Measurements from ENCODE around the gene RFX2.

Gene RFX2

DNA sequence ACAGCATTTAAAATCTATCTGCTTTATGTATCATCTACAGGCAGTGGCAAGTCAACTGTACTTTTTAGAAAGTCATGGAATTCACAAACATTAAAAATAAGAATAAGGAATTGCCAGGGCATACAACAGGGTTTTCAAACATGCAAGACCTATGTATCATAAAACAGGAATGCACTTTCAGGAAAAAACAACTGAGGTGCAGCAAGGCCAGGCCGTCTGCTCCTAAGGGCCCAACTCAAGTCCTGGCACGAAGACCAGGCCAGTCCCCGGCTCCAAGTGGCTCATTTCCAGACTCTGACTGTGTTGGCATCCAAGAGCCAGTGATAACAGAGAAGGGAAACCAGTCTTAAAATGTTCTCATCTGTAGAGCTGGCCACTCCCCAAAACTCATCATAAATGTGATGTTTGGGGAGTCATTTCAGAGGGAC, 7.1 kb downstream of the RFX2 start:
- no peak for DNase-seq

- DNase-seq = no peak
Measured at GRCh38 chr19:6101991-6102390, 8.3 kb downstream of the RFX2 start.

GRCh38 chr19:6101291-6101825, 8.9 kb downstream of the RFX2 start:
- no peak for DNase-seq

DNA sequence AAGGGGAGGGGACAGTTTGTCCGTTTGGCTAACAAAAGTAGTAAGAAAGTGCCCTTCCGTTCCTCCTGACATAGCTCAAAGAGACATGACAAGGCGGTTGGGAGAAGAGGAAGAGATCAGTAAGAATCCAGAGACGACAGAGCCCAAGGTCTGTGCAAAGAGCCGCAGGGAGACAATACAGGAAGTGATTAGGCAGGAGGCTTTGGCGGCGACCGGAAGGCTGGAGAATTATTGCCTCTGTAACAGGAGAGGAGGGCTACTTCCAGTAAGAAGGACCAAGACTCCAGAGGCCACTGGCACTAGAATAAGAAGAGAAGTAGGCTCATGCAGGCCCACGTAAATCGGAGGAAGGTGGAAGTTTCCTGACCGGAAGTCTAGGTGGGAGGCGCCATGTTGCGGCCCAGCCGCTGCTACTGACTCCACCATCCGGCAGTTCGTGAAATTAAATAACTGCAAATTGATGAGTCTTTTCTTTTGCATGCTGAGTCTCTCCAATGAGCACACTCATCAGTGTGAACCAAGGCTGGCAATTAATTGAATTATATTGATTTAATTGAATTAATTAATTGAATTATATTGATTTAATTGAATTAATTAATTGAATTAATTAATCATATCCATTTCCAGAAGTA, 9.9 kb downstream of the RFX2 start:
- no peak for DNase-seq

DNA sequence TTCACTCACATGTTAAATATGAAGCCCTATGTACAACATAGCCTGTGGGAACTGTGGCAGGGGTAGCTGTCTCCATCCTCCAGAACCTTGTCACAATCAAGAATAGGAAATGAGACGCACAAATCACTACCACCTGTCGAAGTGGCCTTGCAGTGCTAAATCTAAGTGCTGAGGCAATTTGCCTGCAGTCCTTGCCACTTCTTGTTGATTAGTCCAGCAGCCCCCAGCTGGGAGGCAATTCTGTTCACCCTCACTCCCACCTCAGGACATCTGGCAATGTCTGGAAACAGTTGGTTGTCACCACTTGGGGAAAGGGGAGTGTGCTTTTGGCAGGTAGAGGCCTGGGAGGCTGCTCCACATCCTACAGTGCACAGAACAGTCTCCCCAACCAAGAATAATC, 10.7 kb downstream of the RFX2 start:
- DNase-seq = no peak

DNA sequence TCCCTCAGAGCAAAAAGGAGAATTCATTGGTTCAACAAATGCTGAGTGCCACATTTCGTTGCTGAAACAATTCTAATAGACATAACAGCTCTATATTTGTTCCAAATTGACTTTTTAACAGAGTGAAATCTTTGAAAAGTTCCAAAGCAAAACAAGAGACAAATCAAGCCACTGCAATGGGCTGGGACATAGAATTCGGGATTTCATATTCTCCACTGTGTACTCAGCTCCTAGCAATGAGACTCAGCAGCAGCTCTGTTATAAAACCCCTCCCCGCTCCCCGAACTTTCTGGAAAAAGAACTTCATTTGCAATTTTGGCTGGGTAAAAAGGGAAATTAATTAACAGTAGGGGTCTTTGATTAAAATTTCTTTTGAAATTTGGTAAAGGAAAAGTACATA, 11.3 kb downstream of the RFX2 start:
- no peak for DNase-seq

DNA sequence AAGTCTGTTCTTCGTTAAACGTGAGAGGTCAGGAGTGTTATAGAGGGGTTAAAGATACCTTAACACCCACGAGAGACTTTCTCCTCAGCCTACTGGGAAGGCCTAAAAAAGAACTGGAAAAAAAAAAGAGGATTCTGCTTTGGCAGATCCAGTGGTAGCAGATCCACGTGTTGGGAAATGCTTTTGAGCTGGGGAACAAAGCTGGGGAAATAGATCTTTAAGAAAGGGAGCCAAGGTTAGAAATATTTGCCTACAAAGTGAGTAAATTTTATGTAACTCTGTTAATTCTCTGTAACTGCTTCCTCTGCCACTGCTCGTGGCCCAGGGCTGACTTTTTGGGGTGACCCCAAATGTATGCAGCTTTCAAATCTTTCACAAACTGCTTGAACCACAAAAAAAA, 11.7 kb downstream of the RFX2 start:
- no peak for DNase-seq

DNA sequence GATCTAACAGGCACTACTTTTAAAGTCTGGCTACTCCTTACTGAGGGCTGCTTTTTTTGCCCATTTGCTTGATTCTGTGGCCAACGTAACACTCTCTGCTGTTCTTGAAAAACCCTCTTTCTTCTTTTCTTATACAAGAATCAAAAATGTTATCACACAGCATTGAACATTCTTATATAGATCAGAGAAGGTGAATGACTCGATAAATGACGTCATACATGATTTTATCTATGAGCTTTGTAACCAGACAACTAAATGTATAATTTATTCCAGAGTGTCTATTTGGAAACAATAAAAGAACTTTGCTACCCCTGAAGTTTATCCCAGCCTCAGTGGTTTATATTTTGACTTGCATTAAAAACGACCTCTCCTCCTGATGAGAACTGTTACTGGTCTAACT, 12.4 kb downstream of the RFX2 start:
- no peak for DNase-seq

GRCh38 chr19:6095760-6096159, 14.5 kb downstream of the RFX2 start:
- DNase-seq = no peak

GRCh38 chr19:6092329-6093286, 17.7 kb downstream of the RFX2 start:
- no peak for DNase-seq

GRCh38 chr19:6091771-6092291, 18.5 kb downstream of the RFX2 start:
- DNase-seq = no peak

- no peak for DNase-seq
Measured at GRCh38 chr19:6090634-6091033, 19.7 kb downstream of the RFX2 start.

GRCh38 chr19:6088602-6089049, 21.7 kb downstream of the RFX2 start:
- DNase-seq = no peak

DNA sequence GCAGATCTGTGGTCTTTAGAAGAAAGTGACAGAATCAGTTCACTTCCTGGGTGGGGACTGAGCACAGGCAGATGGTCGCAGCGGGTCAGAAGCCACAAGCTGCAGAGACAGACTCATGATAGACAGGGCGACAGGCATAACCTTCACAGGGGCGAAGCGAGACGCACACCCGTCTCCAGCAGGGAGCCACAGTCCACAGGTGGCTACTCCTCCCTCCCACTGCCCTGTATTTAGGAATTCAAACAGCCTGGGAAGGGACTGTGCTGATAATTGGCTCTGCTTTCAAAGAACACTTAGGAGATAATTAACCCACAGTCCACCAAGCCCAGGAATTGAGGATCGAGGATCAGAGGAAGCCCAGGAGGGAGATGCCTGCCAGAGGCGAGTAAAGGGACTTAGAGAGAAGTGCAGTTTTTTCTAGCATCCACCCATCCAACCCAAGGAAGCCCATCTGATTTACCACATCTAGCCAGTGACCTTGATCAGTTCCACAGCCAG, 23.2 kb downstream of the RFX2 start:
- DNase-seq = no peak

GRCh38 chr19:6086068-6086788, 24.1 kb downstream of the RFX2 start:
- no peak for DNase-seq

DNA sequence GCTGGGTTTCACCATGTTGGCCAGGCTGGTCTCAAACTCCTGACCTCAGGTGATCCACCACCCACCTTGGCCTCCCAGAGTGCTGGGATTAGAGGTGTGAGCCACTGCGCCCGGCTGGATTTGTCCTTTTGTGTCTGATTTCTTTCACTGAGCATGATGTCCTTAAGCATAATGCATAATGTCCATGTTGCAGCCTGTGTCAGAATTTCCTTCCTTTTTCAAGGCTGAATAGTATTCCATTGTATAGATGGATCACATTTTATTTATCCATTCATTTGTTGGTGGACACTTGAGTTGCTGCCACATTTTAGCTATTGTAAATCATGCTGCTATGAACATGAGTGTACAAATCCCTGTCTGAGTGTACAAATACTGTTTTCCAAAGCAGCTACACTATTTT, 25.5 kb downstream of the RFX2 start:
- no peak for DNase-seq

GRCh38 chr19:6079107-6079506, 31.2 kb downstream of the RFX2 start:
- no peak for DNase-seq

DNA sequence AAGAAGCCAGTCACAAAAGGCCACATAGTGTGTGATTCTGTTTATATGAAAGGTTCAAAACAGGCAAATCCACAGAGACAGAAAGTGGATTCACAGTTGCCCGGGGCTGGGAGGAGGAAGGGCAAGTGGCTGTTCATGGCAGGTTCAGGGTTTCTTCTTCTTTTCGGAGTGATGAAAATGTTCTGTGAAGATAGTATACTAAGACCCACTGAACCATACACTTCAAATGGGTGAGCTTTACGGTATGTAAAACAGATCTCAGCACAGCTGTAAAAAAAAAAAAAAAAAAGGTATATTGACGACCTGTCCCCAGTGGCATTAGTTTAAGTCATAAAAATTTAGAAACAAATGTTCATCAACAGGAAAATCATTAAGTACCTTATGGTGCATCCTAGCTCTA, 32.2 kb downstream of the RFX2 start:
- no peak for DNase-seq

DNA sequence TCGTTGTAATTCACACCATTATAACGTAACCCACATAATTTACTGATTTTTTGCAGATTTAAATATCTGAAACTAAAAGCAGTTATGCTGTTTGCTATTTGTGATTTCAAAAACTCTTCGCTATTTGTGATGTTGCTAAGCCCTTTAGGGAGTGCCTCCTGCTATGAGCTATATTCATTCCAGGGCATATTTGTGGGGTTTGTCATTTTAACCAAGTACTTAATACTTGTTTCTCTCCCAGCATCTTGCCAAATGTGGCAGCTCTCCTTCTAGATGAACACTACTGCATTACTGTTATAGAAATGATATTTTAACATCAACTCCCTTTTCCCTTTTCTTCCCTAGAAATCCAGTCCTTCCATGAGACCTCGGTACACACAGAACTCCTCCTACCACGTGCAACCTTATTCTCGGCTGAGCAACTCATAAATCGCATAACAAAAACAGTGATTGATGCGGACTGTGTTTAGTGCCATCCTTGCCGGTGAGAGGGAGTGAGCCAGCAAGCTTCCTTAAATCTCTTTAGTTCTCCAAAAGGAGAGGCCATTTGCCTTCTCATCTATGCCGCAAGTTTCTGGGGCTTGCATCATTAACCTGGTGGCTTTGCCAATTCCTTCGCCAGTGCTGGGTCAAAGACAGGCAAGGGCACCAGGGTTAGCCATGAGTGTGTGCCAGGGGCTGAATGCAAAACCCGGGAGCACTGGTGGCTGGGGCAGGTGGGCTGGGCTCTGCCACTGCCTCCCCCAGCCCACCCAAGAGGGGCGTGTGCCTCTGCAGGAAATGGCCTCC, 33.4 kb downstream of the RFX2 start:
- DNase-seq = no peak

DNA sequence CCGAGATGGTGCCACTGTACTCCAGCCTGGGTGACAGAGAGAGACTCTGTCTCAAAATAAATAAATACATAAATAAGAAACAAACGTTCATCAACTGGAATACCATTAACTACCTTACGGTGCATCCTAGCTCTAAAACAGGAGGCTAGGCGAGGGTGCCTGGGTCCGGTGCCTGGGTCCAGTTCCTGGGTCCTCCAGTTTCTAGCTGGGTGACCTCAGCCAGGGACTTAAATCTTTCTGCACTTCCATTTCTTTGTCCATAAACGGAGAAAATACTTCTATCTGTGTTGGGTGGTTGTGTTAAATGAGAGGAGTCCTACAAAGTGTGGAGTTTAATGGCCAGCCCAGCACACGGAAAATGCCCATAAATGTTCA, 34.0 kb downstream of the RFX2 start:
- DNase-seq = no peak

GRCh38 chr19:6074709-6075403, 35.4 kb downstream of the RFX2 start:
- no peak for DNase-seq
